ENCODE measurements around the gene KIF17. TPM values are rescaled to one million over a fixed set of nuclear protein-coding genes. Genes with fewer than 3 reads are reported as not detected.

KIF17 gene
- total RNA-seq, 4 donors from 2014 or later: 2.0 to 12.4 (median 4.1) TPM

GRCh38 chr1:20699558-20699957 is 18.2 kb downstream of the KIF17 start:
- TF ChIP-seq CTCF (IDR thresholded peaks at IDR 0.05; ENCODE audit: low read depth): no peak

DNA sequence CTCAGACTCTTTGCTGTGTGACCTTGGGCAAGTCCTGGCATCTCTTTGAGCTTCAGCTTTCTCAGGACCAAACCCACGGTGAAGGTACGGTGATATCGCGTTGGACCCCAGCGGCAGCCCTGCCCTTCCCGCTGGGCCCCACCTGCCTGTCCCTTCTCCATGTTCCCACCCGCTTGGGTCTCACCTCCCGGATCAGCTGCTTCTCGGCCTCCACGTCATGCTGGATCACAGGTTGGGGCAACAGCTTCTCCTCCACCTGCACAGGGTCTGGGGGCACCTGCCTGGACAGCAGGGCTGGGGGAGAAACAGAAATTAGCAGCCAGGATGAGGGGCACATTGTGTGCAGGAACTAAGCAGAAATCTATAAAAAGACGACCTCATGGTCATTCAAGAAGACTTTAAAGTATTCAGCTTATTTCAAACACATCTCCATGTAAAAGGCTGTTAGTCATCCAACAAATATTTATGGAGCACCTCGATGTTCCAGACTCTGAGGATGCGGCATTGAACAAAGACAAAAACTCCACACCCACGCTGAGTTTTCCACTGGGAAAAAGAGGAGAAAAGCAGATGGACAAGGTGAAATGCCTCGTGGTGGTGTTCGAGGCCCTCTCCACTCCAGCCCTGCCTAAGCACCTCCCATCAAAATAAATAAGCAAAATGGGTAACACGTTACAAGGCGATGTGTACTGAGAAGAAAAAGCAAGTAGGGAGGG is 19.5 kb downstream of the KIF17 start:
- TF ChIP-seq CTCF (IDR thresholded peaks at IDR 0.05; ENCODE audit: low read depth): no peak

DNA sequence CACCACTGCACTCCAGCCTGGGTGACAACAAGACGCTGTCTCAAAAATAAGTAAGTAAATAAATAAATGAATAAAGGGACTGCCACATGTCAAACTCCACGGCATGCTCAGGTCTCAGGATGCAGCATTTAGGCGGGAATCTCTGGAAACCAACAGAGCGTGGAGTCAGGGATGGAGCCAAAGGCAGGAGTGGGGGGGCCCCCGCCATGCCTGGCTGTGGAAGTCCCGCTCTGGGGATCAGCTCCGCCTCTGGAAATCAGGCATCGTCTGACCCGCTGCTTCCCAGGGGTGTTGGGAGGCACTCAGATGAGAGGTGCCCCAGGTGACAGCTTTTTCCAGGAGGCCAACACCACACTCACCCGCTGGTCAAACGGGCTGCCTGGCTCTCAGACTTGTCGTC is 20.2 kb downstream of the KIF17 start:
- TF ChIP-seq CTCF (IDR thresholded peaks at IDR 0.05; ENCODE audit: low read depth): no peak

GRCh38 chr1:20696397-20697333 is 21.1 kb downstream of the KIF17 start:
- TF ChIP-seq CTCF (IDR thresholded peaks at IDR 0.05; ENCODE audit: low read depth): no peak

- no peak for TF ChIP-seq CTCF (IDR thresholded peaks at IDR 0.05; ENCODE audit: low read depth)
Measured at GRCh38 chr1:20695515-20695914, 22.3 kb downstream of the KIF17 start.

GRCh38 chr1:20693623-20694022 is 24.2 kb downstream of the KIF17 start:
- no peak for TF ChIP-seq CTCF (IDR thresholded peaks at IDR 0.05; ENCODE audit: low read depth)

GRCh38 chr1:20691872-20692271 is 25.9 kb downstream of the KIF17 start:
- no peak for TF ChIP-seq CTCF (IDR thresholded peaks at IDR 0.05; ENCODE audit: low read depth)
